HG03571 (cell line): Measurements from ENCODE around the gene TCF4.

Experiments
- ATAC-seq: cut with Tn5 transposase; IDR thresholded peaks from one replicate; pipeline ENCODE4 v1.9.1; 2021; ENCODE audit not compliant: unreplicated experiment

TCF4 gene

GRCh38 chr18:55272510-55273243, 315.3 kb downstream of the TCF4 start:
- no peak for ATAC-seq

GRCh38 chr18:55269622-55270021, 318.4 kb downstream of the TCF4 start:
- no peak for ATAC-seq

GRCh38 chr18:55268628-55269275, 319.2 kb downstream of the TCF4 start:
- peak; percentile 45 for ATAC-seq

- ATAC-seq, result peak; percentile 70
Measured at GRCh38 chr18:55268151-55268601, 319.8 kb downstream of the TCF4 start.

GRCh38 chr18:55266981-55267380, 321.0 kb downstream of the TCF4 start:
- no peak for ATAC-seq

- ATAC-seq, result peak; percentile 52
Measured at GRCh38 chr18:55265984-55266383, 322.0 kb downstream of the TCF4 start.

GRCh38 chr18:55265130-55265675, 322.8 kb downstream of the TCF4 start:
- no peak for ATAC-seq

- ATAC-seq, result no peak
Measured at GRCh38 chr18:55264108-55264507, 323.9 kb downstream of the TCF4 start.

- ATAC-seq, result no peak
Measured at GRCh38 chr18:55262021-55262560, 325.9 kb downstream of the TCF4 start.

- no peak for ATAC-seq
Measured at GRCh38 chr18:55261253-55261652, 326.7 kb downstream of the TCF4 start.

- ATAC-seq, result no peak
Measured at GRCh38 chr18:55258088-55258487, 329.9 kb downstream of the TCF4 start.

GRCh38 chr18:55256929-55257289, 331.1 kb downstream of the TCF4 start:
- no peak for ATAC-seq

GRCh38 chr18:55256226-55256928, 331.6 kb downstream of the TCF4 start:
- no peak for ATAC-seq

GRCh38 chr18:55253814-55254213, 334.2 kb downstream of the TCF4 start:
- ATAC-seq, result no peak

GRCh38 chr18:55252901-55253300, 335.1 kb downstream of the TCF4 start:
- ATAC-seq, result no peak

- no peak for ATAC-seq
Measured at GRCh38 chr18:55252053-55252675, 335.8 kb downstream of the TCF4 start.

- ATAC-seq, result no peak
Measured at GRCh38 chr18:55251254-55251971, 336.6 kb downstream of the TCF4 start.

GRCh38 chr18:55250768-55251173, 337.2 kb downstream of the TCF4 start:
- ATAC-seq, result no peak

- ATAC-seq, result peak; percentile 39
Measured at GRCh38 chr18:55249550-55249949, 338.4 kb downstream of the TCF4 start.

- ATAC-seq, result peak; percentile 32
Measured at GRCh38 chr18:55248495-55248894, 339.5 kb downstream of the TCF4 start.
